ENCODE data around the gene FOXP1. TPM values are rescaled to one million over a fixed set of nuclear protein-coding genes. Genes with fewer than 3 reads are reported as not detected.

Gene FOXP1
- total RNA-seq, 1 experiment from 2014 or later, result 2.9 TPM

DNA sequence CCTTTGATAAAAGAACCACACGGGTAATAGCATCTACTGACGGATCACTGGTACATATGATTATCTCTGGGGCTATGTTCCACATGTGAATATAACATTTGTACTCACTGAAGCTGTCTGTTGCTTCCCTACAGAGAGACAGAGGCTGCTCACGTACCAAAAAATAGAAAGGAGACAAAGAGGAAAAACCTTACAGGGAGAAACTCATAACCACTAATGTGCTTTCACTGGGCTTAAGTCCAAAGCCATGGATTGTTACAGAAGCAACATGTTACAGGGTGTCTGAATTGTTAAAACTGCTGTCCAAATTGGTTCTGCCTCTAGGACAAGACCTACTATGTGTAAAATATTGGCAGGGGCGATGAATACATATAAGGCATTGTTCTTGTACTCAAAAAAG, 311.9 kb downstream of the FOXP1 start:
- Histone ChIP-seq H3K27me3 (ENCODE audit: control insufficient read depth, insufficient read depth, low read length) (no peaks in the 10 kb centered on the region), H3K9me3 (ENCODE audit: control insufficient read depth, insufficient read depth, low read depth, low read length) (no peaks in the 10 kb centered on the region), H3K27ac (ENCODE audit: low read length) (no peak overlapping the region), H3K4me3 (ENCODE audit: low read depth in 2 of 2, low read length in 2 of 2) (no peak overlapping the region), H3K4me1 (ENCODE audit: control insufficient read depth, insufficient read depth, low read length) (no peaks in the 10 kb centered on the region), H3K36me3 (ENCODE audit: control insufficient read depth, insufficient read depth, low read length) (no peaks in the 10 kb centered on the region)
- no peak for DNase-seq (ENCODE audit: low read depth, low spot score)
- ChIA-PET CTCF (no interaction called here), POLR2A (no interaction called here)
- intact Hi-C loops (cut with micrococcal nuclease; ENCODE audit: unreplicated experiment) (no loop called here), in situ Hi-C loops (cut with HindIII; ENCODE audit: low pct_unique_long_range_greater_than_20kb, low sequenced_read_pairs) (no loop called here)
- no peak for ATAC-seq
- no TSS peak for BruUV-seq (replicated peaks)
- no peak for TF ChIP-seq POLR2AphosphoS5 (IDR thresholded peaks at IDR 0.05; ENCODE audit: low read depth, low read length)
- TF ChIP-seq, protein P1, sequence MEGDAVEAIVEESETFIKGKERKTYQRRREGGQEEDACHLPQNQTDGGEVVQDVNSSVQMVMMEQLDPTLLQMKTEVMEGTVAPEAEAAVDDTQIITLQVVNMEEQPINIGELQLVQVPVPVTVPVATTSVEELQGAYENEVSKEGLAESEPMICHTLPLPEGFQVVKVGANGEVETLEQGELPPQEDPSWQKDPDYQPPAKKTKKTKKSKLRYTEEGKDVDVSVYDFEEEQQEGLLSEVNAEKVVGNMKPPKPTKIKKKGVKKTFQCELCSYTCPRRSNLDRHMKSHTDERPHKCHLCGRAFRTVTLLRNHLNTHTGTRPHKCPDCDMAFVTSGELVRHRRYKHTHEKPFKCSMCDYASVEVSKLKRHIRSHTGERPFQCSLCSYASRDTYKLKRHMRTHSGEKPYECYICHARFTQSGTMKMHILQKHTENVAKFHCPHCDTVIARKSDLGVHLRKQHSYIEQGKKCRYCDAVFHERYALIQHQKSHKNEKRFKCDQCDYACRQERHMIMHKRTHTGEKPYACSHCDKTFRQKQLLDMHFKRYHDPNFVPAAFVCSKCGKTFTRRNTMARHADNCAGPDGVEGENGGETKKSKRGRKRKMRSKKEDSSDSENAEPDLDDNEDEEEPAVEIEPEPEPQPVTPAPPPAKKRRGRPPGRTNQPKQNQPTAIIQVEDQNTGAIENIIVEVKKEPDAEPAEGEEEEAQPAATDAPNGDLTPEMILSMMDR (IDR thresholded peaks at IDR 0.05), result no peak

- BruUV-seq (replicated peaks), result no TSS peak
- CTCF ChIA-PET, result no interaction called here
- in situ Hi-C loops (cut with HindIII; ENCODE audit: low pct_unique_long_range_greater_than_20kb, low sequenced_read_pairs) (no loop called here), intact Hi-C loops (cut with micrococcal nuclease; ENCODE audit: unreplicated experiment) (no loop called here)
- ATAC-seq, result no peak
- Histone ChIP-seq H3K27ac (ENCODE audit: low read length) (no peak overlapping the region), H3K4me1 (ENCODE audit: control insufficient read depth, insufficient read depth, low read length) (no peaks in the 10 kb centered on the region), H3K36me3 (ENCODE audit: control insufficient read depth, insufficient read depth, low read length) (no peaks in the 10 kb centered on the region), H3K27me3 (ENCODE audit: control insufficient read depth, insufficient read depth, low read length) (no peaks in the 10 kb centered on the region), H3K9me3 (ENCODE audit: control insufficient read depth, insufficient read depth, low read depth, low read length) (no peaks in the 10 kb centered on the region), H3K4me3 (ENCODE audit: low read depth in 2 of 2, low read length in 2 of 2) (no peak overlapping the region)
- POLR2A ChIA-PET, result no interaction called here
- DNase-seq (ENCODE audit: low read depth, low spot score), result no peak
- no peak for TF ChIP-seq SIN3A (IDR thresholded peaks at IDR 0.05; ENCODE audit: borderline replicate concordance, insufficient read depth, low read depth, low read length)
- TF ChIP-seq TCF7L2 (IDR thresholded peaks at IDR 0.05; ENCODE audit: low read depth, low read length), result no peak
- no peak for TF ChIP-seq REST (IDR thresholded peaks at IDR 0.05; ENCODE audit: insufficient read depth in 1 of 2, low read depth in 2 of 2, low read length in 1 of 2)
Observed at GRCh38 chr3:71269906-71270305, 313.6 kb downstream of the FOXP1 start.

DNA sequence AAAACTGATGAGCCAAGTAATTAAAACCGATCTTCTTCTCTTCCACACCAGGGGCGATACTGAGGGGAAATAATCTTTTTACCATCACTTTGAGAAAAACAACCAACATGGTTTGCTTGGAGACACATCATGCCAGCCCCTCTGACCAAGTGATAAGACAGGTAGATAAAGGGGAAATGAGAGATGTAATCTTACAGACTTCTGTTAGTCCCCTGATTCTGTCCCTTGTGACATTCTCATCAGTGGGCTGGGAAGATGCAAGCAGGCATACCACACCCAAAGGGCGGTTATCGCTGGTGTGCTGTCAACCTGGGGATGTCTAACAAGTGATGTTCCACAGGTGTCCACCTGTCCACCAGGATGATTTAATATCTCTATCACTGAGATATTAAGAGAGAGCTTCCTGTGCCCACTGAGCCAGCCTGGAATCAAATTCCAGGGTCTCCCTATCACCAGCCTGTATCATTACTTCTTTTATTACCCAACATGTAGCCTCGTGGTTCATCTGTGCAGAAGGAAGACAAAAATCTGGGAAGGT, 315.0 kb downstream of the FOXP1 start:
- Histone ChIP-seq H3K9me3 (ENCODE audit: control insufficient read depth, insufficient read depth, low read depth, low read length) (no peaks in the 10 kb centered on the region), H3K4me3 (ENCODE audit: low read depth in 2 of 2, low read length in 2 of 2) (no peak overlapping the region), H3K4me1 (ENCODE audit: control insufficient read depth, insufficient read depth, low read length) (no peaks in the 10 kb centered on the region), H3K27me3 (ENCODE audit: control insufficient read depth, insufficient read depth, low read length) (no peaks in the 10 kb centered on the region), H3K27ac (ENCODE audit: low read length) (no peak overlapping the region), H3K36me3 (ENCODE audit: control insufficient read depth, insufficient read depth, low read length) (no peaks in the 10 kb centered on the region)
- TF ChIP-seq TCF7L2 (IDR thresholded peaks at IDR 0.05; ENCODE audit: low read depth, low read length) (no peak), POLR2AphosphoS5 (IDR thresholded peaks at IDR 0.05; ENCODE audit: low read depth, low read length) (no peak)
- ATAC-seq, result no peak
- DNase-seq (ENCODE audit: low read depth, low spot score), result no peak
- in situ Hi-C loops (cut with HindIII; ENCODE audit: low pct_unique_long_range_greater_than_20kb, low sequenced_read_pairs) (no loop called here), intact Hi-C loops (cut with micrococcal nuclease; ENCODE audit: unreplicated experiment) (no loop called here)
- ChIA-PET CTCF (no interaction called here), POLR2A (interaction anchor here (0.6 kb wide), 2 partner anchors 71 to 157 kb away, joined by 3 to 13 read pairs; no protein-coding TSS in a partner anchor)
- no TSS peak for BruUV-seq (replicated peaks)

Data from Panc1 (cell line).